Ishikawa (cell line): ENCODE results near the gene ZNF618.

Experiments
- CEBPB ChIP-seq: IDR thresholded peaks from 2 replicates; pipeline ENCODE4 v1.6.1; 2012
- CREB1 ChIP-seq: IDR thresholded peaks from 2 replicates; pipeline ENCODE4 v1.6.1; 2012; ENCODE audit warnings: low read depth
- EGR1 ChIP-seq: IDR thresholded peaks from 2 replicates; pipeline ENCODE4 v1.6.1; 2012
- EP300 ChIP-seq: IDR thresholded peaks from 2 replicates; pipeline ENCODE4 v1.6.1; 2012; ENCODE audit warnings: borderline replicate concordance
- FOXM1 ChIP-seq: IDR thresholded peaks from 2 replicates; pipeline ENCODE4 v1.6.1; 2012; ENCODE audit warnings: low read depth, borderline replicate concordance
- MAX ChIP-seq: IDR thresholded peaks from 2 replicates; pipeline ENCODE4 v1.6.1; 2012
- NFIC ChIP-seq: IDR thresholded peaks from 2 replicates; pipeline ENCODE4 v1.6.1; 2012
- RAD21 ChIP-seq: IDR thresholded peaks from 2 replicates; pipeline ENCODE4 v1.6.1; 2012; ENCODE audit warnings: low read depth
- REST ChIP-seq: IDR thresholded peaks from 2 replicates; pipeline ENCODE4 v1.6.1; 2012; ENCODE audit warnings: low read depth, mild to moderate bottlenecking
- TAF1 ChIP-seq: IDR thresholded peaks from 2 replicates; pipeline ENCODE4 v1.6.1; 2012; ENCODE audit warnings: low read depth, mild to moderate bottlenecking
- TCF12 ChIP-seq: IDR thresholded peaks from 2 replicates; pipeline ENCODE4 v1.6.1; 2012; ENCODE audit warnings: low read depth
- TEAD4 ChIP-seq: IDR thresholded peaks from 2 replicates; pipeline ENCODE4 v1.6.1; 2012
- USF1 ChIP-seq: IDR thresholded peaks from 2 replicates; pipeline ENCODE4 v1.6.1; 2012
- YY1 ChIP-seq: IDR thresholded peaks from 2 replicates; pipeline ENCODE4 v1.6.1; 2012; ENCODE audit warnings: low read depth
- ZBTB7A ChIP-seq: IDR thresholded peaks from 2 replicates; pipeline ENCODE4 v1.6.1; 2012; ENCODE audit warnings: low read depth

ZNF618 gene

GRCh38 chr9:113935677-113936380, 59.7 kb downstream of the ZNF618 start:
- TF ChIP-seq RAD21 (no peak), TEAD4 (no peak), YY1 (no peak), REST (no peak), CREB1 (no peak), ZBTB7A (no peak), EGR1 (no peak), USF1 (no peak), TCF12 (no peak), FOXM1 (no peak)

GRCh38 chr9:113940077-113940476, 64.0 kb downstream of the ZNF618 start:
- TF ChIP-seq EGR1, result no peak
- no peak for TF ChIP-seq USF1
- TF ChIP-seq YY1, result no peak
- TF ChIP-seq RAD21, result no peak
- no peak for TF ChIP-seq ZBTB7A
- TF ChIP-seq REST, result no peak
- TF ChIP-seq EP300, result no peak
- TF ChIP-seq TCF12, result no peak
- TF ChIP-seq TAF1, result no peak
- no peak for TF ChIP-seq CREB1
- no peak for TF ChIP-seq NFIC
- TF ChIP-seq CEBPB, result no peak
- no peak for TF ChIP-seq TEAD4
- no peak for TF ChIP-seq MAX
- no peak for TF ChIP-seq FOXM1

GRCh38 chr9:113941056-113941455, 64.9 kb downstream of the ZNF618 start:
- TF ChIP-seq USF1 (no peak), ZBTB7A (no peak), NFIC (no peak), YY1 (no peak), TAF1 (no peak), FOXM1 (no peak), REST (no peak), TEAD4 (no peak), EGR1 (no peak), RAD21 (no peak), MAX (no peak), EP300 (no peak), CREB1 (no peak), TCF12 (no peak)

GRCh38 chr9:113941526-113941925, 65.4 kb downstream of the ZNF618 start:
- TF ChIP-seq USF1 (no peak), RAD21 (no peak), TEAD4 (no peak), TCF12 (no peak), FOXM1 (no peak), ZBTB7A (no peak), TAF1 (no peak), CEBPB (no peak), YY1 (no peak), NFIC (no peak), MAX (no peak), REST (no peak), EGR1 (no peak)
